Spleen (tissue), 11 donors: ENCODE measurements around the gene RNASE1. TPM values are rescaled to one million over a fixed set of nuclear protein-coding genes. Genes with fewer than 3 reads are reported as not detected.

Source experiments
- DNase-seq: peaks from one replicate; pipeline ENCODE4 v3.0.0-alpha.2; 2020
- H3K27ac ChIP-seq, 8 donors: fragments of 200-600 bp; sonication (generic) in 7 of 8; 1 replicate in 4 of 8; 2 replicates in 4 of 8; pipeline versions ENCODE4 v1.5.0 to v1.8.0; 2016 to 2021; ENCODE audit warnings: inconsistent platforms in 4 of 8, mild to moderate bottlenecking in 4 of 8, moderate library complexity in 1 of 8
- H3K27me3 ChIP-seq, 7 donors: fragments of 200-600 bp; sonication (generic) in 6 of 7; replicated peaks in 1 of 7; 1 replicate in 4 of 7; 2 replicates in 3 of 7; pipeline versions ENCODE4 v1.5.0 to v1.8.0; 2016 to 2021; ENCODE audit warnings: inconsistent platforms in 3 of 7, mild to moderate bottlenecking in 1 of 7
- H3K36me3 ChIP-seq, 6 donors: fragments of 200-600 bp; sonication (generic) in 5 of 6; 1 replicate in 4 of 6; 2 replicates in 2 of 6; pipeline versions ENCODE4 v1.5.0 to v1.8.0; 2016 to 2021; ENCODE audit warnings: inconsistent platforms in 2 of 6
- H3K4me1 ChIP-seq, 6 donors: fragments of 200-600 bp; sonication (generic) in 5 of 6; 1 replicate in 3 of 6; 2 replicates in 3 of 6; pipeline versions ENCODE4 v1.5.0 to v1.8.0; 2016 to 2021; ENCODE audit warnings: inconsistent platforms in 3 of 6
- H3K4me3 ChIP-seq, 8 donors: fragments of 200-600 bp; sonication (generic) in 7 of 8; 1 replicate in 4 of 8; 2 replicates in 4 of 8; pipeline versions ENCODE4 v1.5.0 to v1.8.0; 2016 to 2021; ENCODE audit warnings: inconsistent platforms in 4 of 8, mild to moderate bottlenecking in 4 of 8, moderate library complexity in 2 of 8
- H3K9me3 ChIP-seq, 8 donors: fragments of 200-600 bp; sonication (generic) in 7 of 8; 1 replicate in 4 of 8; 2 replicates in 4 of 8; pipeline versions ENCODE4 v1.5.0 to v1.8.0; 2016 to 2021; ENCODE audit warnings: inconsistent platforms in 4 of 8
- CTCF ChIP-seq, 11 experiments: fragments of 200-600 bp in 7 of 11; fragments of 450-650 bp in 4 of 11; sonication (generic) in 4 of 11; IDR thresholded peaks in 8 of 11; conservative IDR thresholded peaks in 3 of 11; 1 replicate in 7 of 11; 2 replicates in 4 of 11; pipeline versions ENCODE4 v1.4.0 to v1.8.0; 2016 to 2021; ENCODE audit warnings: antibody characterized with exemption in 11 of 11, inconsistent platforms in 4 of 11, mild to moderate bottlenecking in 1 of 11
- POLR2A ChIP-seq, 3 donors: fragments of 450-650 bp; IDR thresholded peaks; one replicate each; pipeline ENCODE4 v1.5.1; 2017; ENCODE audit warnings: antibody characterized with exemption in 3 of 3, mild to moderate bottlenecking in 1 of 3
- POLR2AphosphoS5 ChIP-seq, 3 donors: sonication (generic); formaldehyde crosslinking; IDR thresholded peaks; one replicate each; pipeline ENCODE4 v1.5.1; 2017; ENCODE audit warnings: antibody characterized with exemption in 3 of 3
- WGBS, 5 donors: extraction: QIAGEN DNeasy Blood & Tissue Kit in 3 of 5; methylation state at CpG; one replicate each; pipeline versions ENCODE4 v1.1.5 to v1.1.7; 2013 to 2018; 5-methylcytosine and 5-hydroxymethylcytosine counted together
- intact Hi-C: fragments of 100-400 bp; cut with DNase I; formaldehyde crosslinking; loops from one replicate; pipeline ENCODE4 v1.15.0; 2023; ENCODE audit warnings: low total_unique reads
- polyA plus RNA-seq, 3 donors: library from polyadenylated mRNA; stranded (reverse); fragments of 200-250 nt; gene quantifications; one replicate each; pipeline ENCODE4 v1.2.1, GENCODE V29; 2013
- total RNA-seq, 7 donors: library from RNA; depleted of rRNA in 3 of 7; stranded (reverse); fragments of >200 nt in 3 of 7; fragmentation: NEBNext Ultra II Directional in 4 of 7; extraction: Animal tissue kit (Norgen Biotek cat#: 25700) in 4 of 7; gene quantifications; one replicate each; pipeline versions ENCODE4 v1.1.0 to v1.2.1, GENCODE V29; 2016 to 2021
- donor health status: healthy with polysubstance abuse.
- donor health status: DM: no; HTN: no; CAD: no; lungs with moderate emphysema.
- donor health status: DM: no; HTN: no; CAD: no.
- donor health status: Bipolar disorder and iron deficiency.
- donor health status: healthy.
- donor health status: DM: no; HTN: no; CAD: no.
- donor health status: DM: yes; HTN: yes; CAD: no.

Gene RNASE1
- total and polyA plus RNA-seq, 10 donors: 61.9 to 497 (median 276) TPM

GRCh38 chr14:20846560-20846959, 43.9 kb upstream of the RNASE1 start:
- H3K36me3 ChIP-seq: no peaks in the 10 kb centered on the region
- no peaks in the 10 kb centered on the region for H3K27me3 ChIP-seq
- no peaks in the 10 kb centered on the region for H3K9me3 ChIP-seq
- DNase-seq: no peak
- H3K27ac ChIP-seq: peak overlapping the region in 2 of 8 donors; percentile 49 to 51
- peaks cover 0 to 18% (median 0%) of the 10 kb centered on the region in 6 donors for H3K4me1 ChIP-seq
- TF ChIP-seq POLR2AphosphoS5 (IDR thresholded peaks at IDR 0.05) (no peak), POLR2A (IDR thresholded peaks at IDR 0.05) (no peak)
- no peak overlapping the region for H3K4me3 ChIP-seq
- WGBS, 5 donors: 55 to 75% (median 63%) methylated on average over 6 of the region's 6 CpGs
- intact Hi-C loops: no loop called here

- Histone ChIP-seq H3K9me3 (no peaks in the 10 kb centered on the region), H3K4me3 (no peak overlapping the region), H3K27ac (no peak overlapping the region), H3K27me3 (no peaks in the 10 kb centered on the region), H3K36me3 (no peaks in the 10 kb centered on the region), H3K4me1 (peaks cover 0 to 4% (median 0%) of the 10 kb centered on the region in 6 donors)
- no peak for TF ChIP-seq POLR2AphosphoS5 (IDR thresholded peaks at IDR 0.05)
- no peak for TF ChIP-seq POLR2A (IDR thresholded peaks at IDR 0.05)
- no peak for TF ChIP-seq CTCF (IDR thresholded peaks at IDR 0.05 in 8 of 11, conservative IDR thresholded peaks at IDR 0.05 in 3 of 11)
- intact Hi-C loops: no loop called here
- DNase-seq: no peak
Observed at GRCh38 chr14:20841096-20841495, 38.5 kb upstream of the RNASE1 start.

GRCh38 chr14:20837831-20838230, 35.2 kb upstream of the RNASE1 start:
- Histone ChIP-seq H3K27me3 (no peaks in the 10 kb centered on the region), H3K27ac (no peak overlapping the region), H3K4me3 (no peak overlapping the region), H3K36me3 (no peaks in the 10 kb centered on the region), H3K9me3 (no peaks in the 10 kb centered on the region), H3K4me1 (no peaks in the 10 kb centered on the region)
- DNase-seq: no peak
- 55 to 70% (median 62%) methylated on average over 3 of the region's 3 CpGs for WGBS, 5 donors
- no peak for TF ChIP-seq POLR2AphosphoS5 (IDR thresholded peaks at IDR 0.05)
- no peak for TF ChIP-seq CTCF (IDR thresholded peaks at IDR 0.05 in 8 of 11, conservative IDR thresholded peaks at IDR 0.05 in 3 of 11)
- TF ChIP-seq POLR2A (IDR thresholded peaks at IDR 0.05): no peak
- intact Hi-C loops: no loop called here

GRCh38 chr14:20836668-20837338, 34.2 kb upstream of the RNASE1 start:
- DNase-seq: no peak
- H3K4me1 ChIP-seq: no peaks in the 10 kb centered on the region
- H3K36me3 ChIP-seq: no peaks in the 10 kb centered on the region
- H3K27ac ChIP-seq: no peak overlapping the region
- TF ChIP-seq POLR2AphosphoS5 (IDR thresholded peaks at IDR 0.05) (no peak), CTCF (IDR thresholded peaks at IDR 0.05 in 8 of 11, conservative IDR thresholded peaks at IDR 0.05 in 3 of 11) (peak in 6 of 11 experiments; percentile 13 to 48 (median 28)), POLR2A (IDR thresholded peaks at IDR 0.05) (no peak)
- no peak overlapping the region for H3K4me3 ChIP-seq
- no peaks in the 10 kb centered on the region for H3K9me3 ChIP-seq
- H3K27me3 ChIP-seq: no peaks in the 10 kb centered on the region
- WGBS, 5 donors: 57 to 82% (median 75%) methylated on average over 5 of the region's 5 CpGs
- intact Hi-C loops: no loop called here
